ENCODE results near the gene SUCLA2. TPM values are rescaled to one million over a fixed set of nuclear protein-coding genes. Genes with fewer than 3 reads are reported as not detected.

Gene SUCLA2
- total and polyA plus RNA-seq, 10 of the 15 experiments (the other 5 are each of a cell fraction or from before 2014, with no cell fraction given) = 27.5 to 83.4 (median 42.8) TPM

DNA sequence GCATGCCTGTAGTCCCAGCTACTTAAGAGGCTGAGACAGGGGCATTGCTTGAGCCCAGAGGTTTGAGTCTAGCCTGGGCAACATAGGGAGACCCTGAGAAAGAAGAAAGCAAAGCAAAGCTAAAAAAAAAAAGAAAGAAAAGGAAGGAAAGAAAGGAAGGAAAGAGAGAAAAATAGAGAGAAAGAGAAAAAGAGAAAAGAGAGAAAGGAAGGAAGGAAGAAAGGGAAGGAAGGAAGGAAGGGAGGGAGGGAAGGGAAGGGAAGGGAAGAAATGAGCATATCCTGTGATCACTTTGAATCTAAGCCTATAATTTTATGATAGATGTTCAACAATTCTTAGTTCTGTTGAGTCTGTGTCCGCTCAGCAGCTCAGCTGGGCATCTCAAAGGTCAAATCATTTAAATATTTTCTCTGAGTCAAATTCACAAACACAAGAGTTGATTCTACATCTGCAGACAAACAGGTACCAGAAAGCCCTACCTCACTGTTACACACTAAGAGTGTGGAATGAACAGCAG is 70.4 kb downstream of the SUCLA2 start:
- DNase-seq (ENCODE audit: low read depth, low spot score) (no peak), ATAC-seq (no peak), FAIRE-seq (no peak)
- Histone ChIP-seq H3K4me1 (ENCODE audit: control insufficient read depth, insufficient read depth, low read length) (no peaks in the 10 kb centered on the region), H3K36me3 (ENCODE audit: control insufficient read depth in 2 of 2, insufficient read depth in 2 of 2, low read length in 1 of 2) (no peaks in the 10 kb centered on the region), H3K27ac (ENCODE audit: control insufficient read depth, insufficient read depth) (no peak overlapping the region), H3K4me3 (no peak overlapping the region), H4K20me1 (ENCODE audit: control insufficient read depth, insufficient read depth) (no peaks in the 10 kb centered on the region), H3K4me2 (ENCODE audit: control insufficient read depth, insufficient read depth) (no peak overlapping the region), H3K9me3 (replicated peaks; ENCODE audit: control insufficient read depth, insufficient read depth, low read length) (no peaks in the 10 kb centered on the region), H3K9ac (ENCODE audit: control insufficient read depth, insufficient read depth, low read length) (no peak overlapping the region), H3K27me3 (replicated peaks in 1 of 2; ENCODE audit: control insufficient read depth in 2 of 2, insufficient read depth in 2 of 2, low read length in 1 of 2) (no peaks in the 10 kb centered on the region), H3K79me2 (ENCODE audit: control insufficient read depth, insufficient read depth, low read length) (no peaks in the 10 kb centered on the region), H2AFZ (ENCODE audit: control insufficient read depth, low read depth, low read length) (no peak overlapping the region)
- ChIA-PET SMC1A (ENCODE audit: uncharacterized antibody, unreplicated experiment) (no interaction called here), CTCF (interaction anchor here (0.8 kb wide), 1 partner anchor 16 kb away, joined by 3 read pairs; no protein-coding TSS in a partner anchor), POLR2A (interaction anchor here (0.7 kb wide), 1 partner anchor 687 kb away, joined by 3 read pairs; no protein-coding TSS in a partner anchor), RAD21 (ENCODE audit: unreplicated experiment) (no interaction called here)
- intact Hi-C loops (cut with micrococcal nuclease; ENCODE audit: unreplicated experiment) (no loop called here), in situ Hi-C loops (cut with MboI) (no loop called here)
- WGBS (ENCODE audit: insufficient coverage, insufficient replicate concordance, low lambda C conversion rate, missing lambda C conversion rate) = 100% methylated on average over 1 of the region's 1 CpG
- TF ChIP-seq POU2F2 (IDR thresholded peaks at IDR 0.05; ENCODE audit: borderline replicate concordance, low read depth, low read length) (no peak), IKZF2 (IDR thresholded peaks at IDR 0.05) (no peak)
- BruUV-seq (replicated peaks) = no TSS peak

DNA sequence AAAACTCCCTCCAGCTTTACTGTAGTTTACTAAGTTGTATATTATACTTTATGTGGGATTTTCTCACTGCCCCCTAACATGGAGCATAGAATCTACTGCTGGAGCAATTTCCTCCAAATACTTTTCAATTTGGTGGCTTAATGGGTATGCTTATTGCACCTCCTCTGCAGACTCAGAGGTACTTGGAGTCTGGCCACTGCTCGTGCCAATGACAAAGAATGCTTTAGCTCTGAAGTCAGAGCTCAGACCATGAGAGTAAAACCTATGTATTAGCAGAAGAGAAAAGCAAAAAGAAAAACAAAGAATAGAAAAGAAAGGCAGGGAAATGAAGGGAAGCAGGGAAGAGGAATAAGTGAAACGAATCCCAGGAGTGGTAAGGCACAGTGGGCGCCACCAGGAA is 71.9 kb downstream of the SUCLA2 start:
- WGBS (ENCODE audit: insufficient coverage, insufficient replicate concordance, low lambda C conversion rate, missing lambda C conversion rate) = 67% methylated on average over 3 of the region's 3 CpGs
- Histone ChIP-seq H3K27ac (ENCODE audit: control insufficient read depth, insufficient read depth) (no peak overlapping the region), H3K4me3 (no peak overlapping the region), H3K9me3 (replicated peaks; ENCODE audit: control insufficient read depth, insufficient read depth, low read length) (no peaks in the 10 kb centered on the region), H3K36me3 (ENCODE audit: control insufficient read depth in 2 of 2, insufficient read depth in 2 of 2, low read length in 1 of 2) (no peaks in the 10 kb centered on the region), H3K27me3 (replicated peaks in 1 of 2; ENCODE audit: control insufficient read depth in 2 of 2, insufficient read depth in 2 of 2, low read length in 1 of 2) (no peaks in the 10 kb centered on the region), H3K79me2 (ENCODE audit: control insufficient read depth, insufficient read depth, low read length) (no peaks in the 10 kb centered on the region), H3K9ac (ENCODE audit: control insufficient read depth, insufficient read depth, low read length) (no peak overlapping the region), H3K4me2 (ENCODE audit: control insufficient read depth, insufficient read depth) (no peak overlapping the region), H2AFZ (ENCODE audit: control insufficient read depth, low read depth, low read length) (no peak overlapping the region), H4K20me1 (ENCODE audit: control insufficient read depth, insufficient read depth) (no peaks in the 10 kb centered on the region), H3K4me1 (ENCODE audit: control insufficient read depth, insufficient read depth, low read length) (no peaks in the 10 kb centered on the region)
- RAD21 ChIA-PET (ENCODE audit: unreplicated experiment) = no interaction called here
- intact Hi-C loops (cut with micrococcal nuclease; ENCODE audit: unreplicated experiment) = no loop called here
- CTCF ChIA-PET = interaction anchor here (0.6 to 1.0 kb wide), 2 partner anchors 8 to 78 kb away, joined by 3 read pairs; no protein-coding TSS in a partner anchor
- in situ Hi-C loops (cut with MboI) = no loop called here
- no peak for FAIRE-seq
- POLR2A ChIA-PET = no interaction called here
- BruUV-seq (replicated peaks) = no TSS peak
- DNase-seq (ENCODE audit: low read depth, low spot score) = no peak
- no peak for ATAC-seq
- SMC1A ChIA-PET (ENCODE audit: uncharacterized antibody, unreplicated experiment) = no interaction called here
- TF ChIP-seq PAX5 (IDR thresholded peaks at IDR 0.05; ENCODE audit: borderline replicate concordance, low read depth, low read length) (no peak), ZSCAN29 (IDR thresholded peaks at IDR 0.05) (no peak), BMI1 (IDR thresholded peaks at IDR 0.05; ENCODE audit: borderline replicate concordance) (no peak), ETV6 (conservative IDR thresholded peaks at IDR 0.05 in 1 of 2, IDR thresholded peaks at IDR 0.05 in 1 of 2; ENCODE audit: borderline replicate concordance in 1 of 2, low read depth in 1 of 2) (no peak), JUND (IDR thresholded peaks at IDR 0.05; ENCODE audit: low read depth, low read length) (no peak), SREBF2 (IDR thresholded peaks at IDR 0.05; ENCODE audit: low read length) (no peak), TCF7 (IDR thresholded peaks at IDR 0.05; ENCODE audit: borderline replicate concordance) (no peak), NRF1 (conservative IDR thresholded peaks at IDR 0.05; ENCODE audit: low read depth, low read length) (no peak), SREBF1 (IDR thresholded peaks at IDR 0.05; ENCODE audit: low read length) (no peak)
- TF ChIP-seq, protein P1, sequence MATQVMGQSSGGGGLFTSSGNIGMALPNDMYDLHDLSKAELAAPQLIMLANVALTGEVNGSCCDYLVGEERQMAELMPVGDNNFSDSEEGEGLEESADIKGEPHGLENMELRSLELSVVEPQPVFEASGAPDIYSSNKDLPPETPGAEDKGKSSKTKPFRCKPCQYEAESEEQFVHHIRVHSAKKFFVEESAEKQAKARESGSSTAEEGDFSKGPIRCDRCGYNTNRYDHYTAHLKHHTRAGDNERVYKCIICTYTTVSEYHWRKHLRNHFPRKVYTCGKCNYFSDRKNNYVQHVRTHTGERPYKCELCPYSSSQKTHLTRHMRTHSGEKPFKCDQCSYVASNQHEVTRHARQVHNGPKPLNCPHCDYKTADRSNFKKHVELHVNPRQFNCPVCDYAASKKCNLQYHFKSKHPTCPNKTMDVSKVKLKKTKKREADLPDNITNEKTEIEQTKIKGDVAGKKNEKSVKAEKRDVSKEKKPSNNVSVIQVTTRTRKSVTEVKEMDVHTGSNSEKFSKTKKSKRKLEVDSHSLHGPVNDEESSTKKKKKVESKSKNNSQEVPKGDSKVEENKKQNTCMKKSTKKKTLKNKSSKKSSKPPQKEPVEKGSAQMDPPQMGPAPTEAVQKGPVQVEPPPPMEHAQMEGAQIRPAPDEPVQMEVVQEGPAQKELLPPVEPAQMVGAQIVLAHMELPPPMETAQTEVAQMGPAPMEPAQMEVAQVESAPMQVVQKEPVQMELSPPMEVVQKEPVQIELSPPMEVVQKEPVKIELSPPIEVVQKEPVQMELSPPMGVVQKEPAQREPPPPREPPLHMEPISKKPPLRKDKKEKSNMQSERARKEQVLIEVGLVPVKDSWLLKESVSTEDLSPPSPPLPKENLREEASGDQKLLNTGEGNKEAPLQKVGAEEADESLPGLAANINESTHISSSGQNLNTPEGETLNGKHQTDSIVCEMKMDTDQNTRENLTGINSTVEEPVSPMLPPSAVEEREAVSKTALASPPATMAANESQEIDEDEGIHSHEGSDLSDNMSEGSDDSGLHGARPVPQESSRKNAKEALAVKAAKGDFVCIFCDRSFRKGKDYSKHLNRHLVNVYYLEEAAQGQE (IDR thresholded peaks at IDR 0.05; ENCODE audit: low read depth, low read length) = no peak
- TF ChIP-seq, protein P2, sequence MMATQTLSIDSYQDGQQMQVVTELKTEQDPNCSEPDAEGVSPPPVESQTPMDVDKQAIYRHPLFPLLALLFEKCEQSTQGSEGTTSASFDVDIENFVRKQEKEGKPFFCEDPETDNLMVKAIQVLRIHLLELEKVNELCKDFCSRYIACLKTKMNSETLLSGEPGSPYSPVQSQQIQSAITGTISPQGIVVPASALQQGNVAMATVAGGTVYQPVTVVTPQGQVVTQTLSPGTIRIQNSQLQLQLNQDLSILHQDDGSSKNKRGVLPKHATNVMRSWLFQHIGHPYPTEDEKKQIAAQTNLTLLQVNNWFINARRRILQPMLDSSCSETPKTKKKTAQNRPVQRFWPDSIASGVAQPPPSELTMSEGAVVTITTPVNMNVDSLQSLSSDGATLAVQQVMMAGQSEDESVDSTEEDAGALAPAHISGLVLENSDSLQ (IDR thresholded peaks at IDR 0.05) = no peak
- TF ChIP-seq, protein P3, sequence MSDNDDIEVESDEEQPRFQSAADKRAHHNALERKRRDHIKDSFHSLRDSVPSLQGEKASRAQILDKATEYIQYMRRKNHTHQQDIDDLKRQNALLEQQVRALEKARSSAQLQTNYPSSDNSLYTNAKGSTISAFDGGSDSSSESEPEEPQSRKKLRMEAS (IDR thresholded peaks at IDR 0.05; ENCODE audit: low read depth, low read length) = no peak

Measured in GM12878 (cell line).